Activated naive CD4-positive, alpha-beta T cell treated with Interleukin-2 at 50 U/mL for 16 hours (primary cell): ENCODE results near the gene NIN.
"Not testable (repeated sequence)": the region's sequence is repeated elsewhere in the genome, so short reads cannot be mapped to it uniquely, and the experiment has no call there.

Experiments used
- DNase-seq: peaks from one replicate; pipeline ENCODE4 v3.0.0-alpha.2; 2020

The NIN gene

GRCh38 chr14:50705026-50705593, 125.9 kb downstream of the NIN start:
- no peak for DNase-seq

GRCh38 chr14:50704454-50705010, 126.4 kb downstream of the NIN start:
- DNase-seq = no peak

DNA sequence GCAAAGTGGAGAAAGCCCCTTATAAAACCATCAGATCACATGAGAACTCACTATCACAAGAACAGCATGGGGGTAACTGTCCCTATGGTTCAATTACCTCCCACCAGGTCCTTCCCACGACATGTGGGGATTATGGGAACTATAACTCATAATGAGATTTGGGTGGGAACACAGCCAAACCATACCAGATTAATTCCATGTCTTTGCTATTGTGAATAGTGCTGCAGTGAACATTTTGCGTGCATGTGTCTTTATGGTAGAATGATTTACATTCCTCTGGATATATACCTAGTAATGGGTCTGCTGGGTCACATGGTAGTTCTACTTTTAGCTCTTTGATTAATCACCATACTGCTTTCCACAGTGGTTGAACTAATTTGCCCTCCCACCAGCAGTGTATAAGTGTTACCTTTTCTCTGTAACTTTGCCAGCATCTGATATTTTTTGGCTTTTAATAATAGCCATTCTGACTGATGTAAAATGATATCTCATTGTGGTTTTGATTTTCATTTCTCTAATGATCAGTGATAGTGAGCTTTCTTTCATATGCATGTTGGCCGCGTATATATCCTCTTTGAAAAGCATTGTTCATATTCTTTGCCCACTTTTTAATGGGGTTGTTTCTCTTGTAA, 133.2 kb downstream of the NIN start:
- no peak for DNase-seq

DNA sequence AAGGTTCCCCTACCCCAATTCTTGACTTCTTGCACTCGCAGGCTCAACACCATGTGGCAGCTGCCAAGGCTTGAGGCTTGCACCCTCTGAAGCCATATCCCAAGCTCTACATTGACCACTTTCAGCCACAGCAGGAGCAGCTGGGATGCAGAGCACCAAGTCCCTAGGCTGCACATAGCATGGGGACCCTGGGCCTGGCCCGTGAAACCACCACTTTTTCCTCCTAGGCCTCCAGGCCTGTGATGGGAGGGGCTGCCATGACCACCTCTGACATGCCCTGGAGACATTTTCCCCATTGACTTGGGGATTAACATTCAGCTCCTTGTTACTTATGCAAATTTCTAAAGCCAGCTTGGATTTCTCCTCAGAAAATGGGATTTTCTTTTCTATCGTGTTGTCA, 136.7 kb downstream of the NIN start:
- DNase-seq = not testable (repeated sequence)

DNA sequence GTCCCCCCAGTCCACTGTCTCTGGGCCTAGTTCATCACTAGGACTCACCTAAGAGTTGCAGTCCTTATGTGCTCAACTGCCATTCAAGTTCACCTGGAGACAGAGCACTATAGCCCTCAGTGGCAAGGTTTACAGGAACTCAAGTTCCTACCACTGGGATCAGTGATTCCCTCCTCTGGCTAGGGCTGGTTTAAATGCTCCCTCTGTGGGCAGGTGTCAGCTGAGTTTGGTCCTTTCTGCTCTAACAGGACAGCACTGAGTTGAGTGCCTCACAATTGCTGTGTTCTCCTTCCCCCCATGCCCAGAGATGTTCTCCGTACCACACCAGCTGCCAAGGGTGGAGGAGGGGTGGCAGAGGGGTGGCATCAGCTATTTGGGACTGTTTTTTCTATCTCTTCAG, 142.1 kb downstream of the NIN start:
- DNase-seq = no peak

DNA sequence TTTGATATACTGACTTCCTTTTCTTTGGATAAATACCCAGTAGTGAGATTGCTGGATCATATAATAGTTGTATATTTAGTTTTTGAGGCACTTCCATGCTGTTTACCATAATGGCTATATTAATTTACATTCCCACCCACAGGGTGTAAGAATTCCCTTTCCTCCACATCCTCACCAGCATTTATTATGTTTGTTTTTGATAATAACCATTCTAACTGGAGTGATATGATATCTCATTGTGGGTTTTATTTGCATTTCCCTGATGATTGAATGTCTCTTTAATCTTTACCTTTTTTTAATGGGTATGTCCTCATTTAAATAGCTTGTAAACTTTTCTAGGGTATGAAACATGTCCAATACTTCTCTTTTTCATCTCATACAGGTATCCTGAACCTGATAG, 151.3 kb downstream of the NIN start:
- no peak for DNase-seq

DNA sequence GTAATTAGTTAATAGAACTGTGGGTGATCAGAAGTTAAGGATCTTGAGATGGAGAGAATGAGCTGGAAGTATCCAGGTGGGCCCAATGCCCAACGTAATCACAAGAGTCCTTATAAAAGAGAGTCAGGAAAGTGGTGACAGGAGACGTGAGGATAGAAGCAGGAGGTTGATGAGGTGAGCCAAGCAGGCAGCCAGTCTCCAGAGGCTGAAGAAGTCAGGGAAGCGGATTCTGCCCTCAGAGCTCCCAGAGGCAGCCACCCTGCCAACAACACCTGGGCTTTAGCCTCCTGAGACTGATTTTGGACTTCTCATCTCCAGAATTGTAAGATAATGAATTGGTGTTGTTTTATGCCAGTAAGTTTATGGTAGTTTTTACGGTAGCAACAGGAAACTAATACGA, 152.8 kb downstream of the NIN start:
- no peak for DNase-seq

- no peak for DNase-seq
Observed at GRCh38 chr14:50677527-50678063, 153.4 kb downstream of the NIN start.

- no peak for DNase-seq
Observed at GRCh38 chr14:50676814-50677516, 154.0 kb downstream of the NIN start.

- DNase-seq = no peak
Observed at GRCh38 chr14:50675597-50675996, 155.4 kb downstream of the NIN start.

DNA sequence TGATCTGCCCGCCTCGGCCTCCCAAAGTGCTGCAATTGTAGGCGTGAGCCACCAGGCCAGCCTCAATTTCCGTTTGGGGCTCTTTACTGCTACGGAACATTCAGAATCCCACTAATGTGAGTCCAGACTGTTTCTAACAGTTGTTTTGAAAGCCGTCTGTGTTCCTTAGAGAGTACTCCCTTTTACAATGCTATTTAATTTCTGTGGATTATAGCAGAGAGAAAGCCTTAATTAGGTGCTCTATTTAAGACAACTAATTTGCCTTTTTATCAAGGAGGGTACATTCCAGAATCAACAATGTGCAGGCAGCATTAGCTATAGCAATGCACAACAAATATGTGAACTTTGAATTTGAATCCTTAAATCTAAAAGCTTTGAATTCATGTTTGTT, 160.1 kb downstream of the NIN start:
- DNase-seq = no peak

- DNase-seq = no peak
Observed at GRCh38 chr14:50670196-50670865, 160.6 kb downstream of the NIN start.
